DOHH2 (cell line): ENCODE data around the gene MSL3B.
A peak's percentile ranks its signal among the peaks of the same experiment; 100 is the strongest.

Experiments used
- H3F3A ChIP-seq: fragments of 200-600 bp; sonication (generic), shearing (Covaris generic); 2 replicates; pipeline ENCODE4 v1.6.0; 2016; ENCODE audit warnings: antibody characterized with exemption, mild to moderate bottlenecking; ENCODE audit not compliant: control insufficient read depth, insufficient read depth
- H3K27ac ChIP-seq: fragments of 200-600 bp; sonication (generic); 2 replicates; pipeline ENCODE4 v1.5.1; 2014; ENCODE audit warnings: low read depth, mild to moderate bottlenecking, low read length, moderate library complexity
- H3K27me3 ChIP-seq: fragments of 200-600 bp; sonication (generic); 2 replicates; pipeline ENCODE4 v1.6.1; 2014; ENCODE audit warnings: mild to moderate bottlenecking, low read length, mixed read lengths; ENCODE audit not compliant: control insufficient read depth
- H3K36me3 ChIP-seq: fragments of 200-600 bp; sonication (generic); 2 replicates; pipeline ENCODE4 v1.6.1; 2014; ENCODE audit warnings: mild to moderate bottlenecking, low read length, moderate library complexity, mixed read lengths; ENCODE audit not compliant: control insufficient read depth
- H3K4me1 ChIP-seq: fragments of 200-600 bp; sonication (generic); 2 replicates; pipeline ENCODE4 v1.6.1; 2014; ENCODE audit warnings: mild to moderate bottlenecking, low read length, mixed read lengths; ENCODE audit not compliant: control insufficient read depth
- H3K4me2 ChIP-seq: fragments of 200-600 bp; sonication (generic); 2 replicates; pipeline ENCODE4 v1.6.0; 2014; ENCODE audit warnings: mild to moderate bottlenecking, low read length, moderate library complexity
- H3K4me3 ChIP-seq: fragments of 200-600 bp; sonication (generic); 2 replicates; pipeline ENCODE4 v1.5.1; 2014; ENCODE audit warnings: mild to moderate bottlenecking, low read length, mixed read lengths
- H3K79me2 ChIP-seq: fragments of 200-600 bp; sonication (generic); 2 replicates; pipeline ENCODE4 v1.6.1; 2014; ENCODE audit warnings: mild to moderate bottlenecking, low read length, mixed read lengths; ENCODE audit not compliant: control insufficient read depth
- H3K9me2 ChIP-seq: fragments of 200-600 bp; sonication (generic); replicated peaks from 2 replicates; pipeline ENCODE4 v1.6.1; 2014; ENCODE audit warnings: mild to moderate bottlenecking, low read length, mixed read lengths; ENCODE audit not compliant: control insufficient read depth
- H3K9me3 ChIP-seq: fragments of 200-600 bp; sonication (generic); 2 replicates; pipeline ENCODE4 v1.6.1; 2014; ENCODE audit warnings: antibody characterized with exemption, low read length, mixed read lengths; ENCODE audit not compliant: control insufficient read depth, insufficient read depth
- H4K20me1 ChIP-seq: fragments of 200-600 bp; sonication (generic); 2 replicates; pipeline ENCODE4 v1.6.0; 2014; ENCODE audit warnings: low read depth, mild to moderate bottlenecking, antibody characterized with exemption, low read length, moderate library complexity; ENCODE audit not compliant: control insufficient read depth, insufficient read depth
- EZH2phosphoT487 ChIP-seq: fragments of 200-600 bp; sonication (generic); IDR thresholded peaks from 2 replicates; pipeline ENCODE4 v1.6.1; 2017; ENCODE audit warnings: borderline replicate concordance, mild to moderate bottlenecking, antibody characterized with exemption, low read length, moderate library complexity, mixed read lengths
- TF ChIP-seq, protein P1 (sequence below): fragments of 200-600 bp; sonication (generic); IDR thresholded peaks from one replicate; pipeline ENCODE4 v1.5.1; 2014; ENCODE audit warnings: antibody characterized with exemption, mild to moderate bottlenecking, low read depth, low read length; ENCODE audit not compliant: poor library complexity, severe bottlenecking

The MSL3B gene

DNA sequence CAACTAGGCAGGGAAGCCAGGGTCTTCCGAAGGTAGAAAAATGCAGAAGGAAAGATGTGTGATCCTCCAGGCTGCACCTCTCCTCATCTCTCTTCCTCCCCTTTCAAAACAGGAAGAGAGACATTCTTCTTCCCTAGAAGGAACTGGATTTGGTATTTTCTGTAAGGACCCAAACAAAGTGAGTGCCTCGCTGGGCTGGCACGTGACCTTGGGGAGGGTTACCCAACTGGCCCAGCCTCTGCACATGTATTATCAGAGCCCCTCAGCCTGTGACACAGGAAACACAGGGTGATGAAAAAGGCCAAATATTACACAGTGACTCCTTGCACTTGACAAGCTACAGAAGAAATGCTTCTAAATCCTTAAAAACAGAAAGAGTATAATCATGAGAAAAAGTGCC is 16.1 kb downstream of the MSL3B start:
- H3K9me3 ChIP-seq, result no peaks in the 10 kb centered on the region; the same call in 1 of the 2 replicates
- H3K36me3 ChIP-seq, result peaks cover 72% of the 10 kb centered on the region
- peak overlapping the region; percentile 89 for H3K4me2 ChIP-seq
- no peaks in the 10 kb centered on the region for H3K27me3 ChIP-seq
- peaks cover 28% of the 10 kb centered on the region for H3K4me1 ChIP-seq
- no peak overlapping the region for H3K27ac ChIP-seq
- peaks cover 76% of the 10 kb centered on the region for H3K79me2 ChIP-seq
- H3K9me2 ChIP-seq, result no peaks in the 10 kb centered on the region
- H3K4me3 ChIP-seq, result peak overlapping the region; percentile 92
- H4K20me1 ChIP-seq, result peaks cover 21% of the 10 kb centered on the region
- TF ChIP-seq, protein P1, sequence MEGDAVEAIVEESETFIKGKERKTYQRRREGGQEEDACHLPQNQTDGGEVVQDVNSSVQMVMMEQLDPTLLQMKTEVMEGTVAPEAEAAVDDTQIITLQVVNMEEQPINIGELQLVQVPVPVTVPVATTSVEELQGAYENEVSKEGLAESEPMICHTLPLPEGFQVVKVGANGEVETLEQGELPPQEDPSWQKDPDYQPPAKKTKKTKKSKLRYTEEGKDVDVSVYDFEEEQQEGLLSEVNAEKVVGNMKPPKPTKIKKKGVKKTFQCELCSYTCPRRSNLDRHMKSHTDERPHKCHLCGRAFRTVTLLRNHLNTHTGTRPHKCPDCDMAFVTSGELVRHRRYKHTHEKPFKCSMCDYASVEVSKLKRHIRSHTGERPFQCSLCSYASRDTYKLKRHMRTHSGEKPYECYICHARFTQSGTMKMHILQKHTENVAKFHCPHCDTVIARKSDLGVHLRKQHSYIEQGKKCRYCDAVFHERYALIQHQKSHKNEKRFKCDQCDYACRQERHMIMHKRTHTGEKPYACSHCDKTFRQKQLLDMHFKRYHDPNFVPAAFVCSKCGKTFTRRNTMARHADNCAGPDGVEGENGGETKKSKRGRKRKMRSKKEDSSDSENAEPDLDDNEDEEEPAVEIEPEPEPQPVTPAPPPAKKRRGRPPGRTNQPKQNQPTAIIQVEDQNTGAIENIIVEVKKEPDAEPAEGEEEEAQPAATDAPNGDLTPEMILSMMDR, result no peak
- TF ChIP-seq EZH2phosphoT487, result no peak
- H3F3A ChIP-seq, result no peaks in the 10 kb centered on the region

DNA sequence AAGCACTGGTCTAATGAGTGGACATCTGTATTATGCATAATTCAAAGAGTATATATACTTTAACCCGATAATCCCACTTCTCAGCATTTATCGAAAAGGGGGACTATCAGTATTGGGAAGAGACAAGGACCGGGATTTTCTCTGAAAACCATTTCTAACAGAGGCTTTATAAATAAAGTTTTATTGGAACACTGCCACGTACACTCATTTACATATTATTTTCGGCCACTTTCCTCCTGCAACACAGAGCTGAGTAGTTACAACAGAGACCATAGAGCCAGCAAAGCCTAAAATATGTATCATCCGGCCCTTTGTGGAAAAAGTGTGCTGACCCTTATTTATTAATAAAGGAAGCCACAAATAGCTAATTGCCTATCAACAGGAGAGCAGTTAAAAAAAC is 17.0 kb downstream of the MSL3B start:
- H3K4me2 ChIP-seq, result no peak overlapping the region
- H3K4me3 ChIP-seq, result no peak overlapping the region
- H3K4me1 ChIP-seq, result peaks cover 28% of the 10 kb centered on the region
- peaks cover 81% of the 10 kb centered on the region for H3K36me3 ChIP-seq
- H3K9me3 ChIP-seq, result no peaks in the 10 kb centered on the region; the same call in 1 of the 2 replicates
- H3K27me3 ChIP-seq, result no peaks in the 10 kb centered on the region
- H3K79me2 ChIP-seq, result peaks cover 85% of the 10 kb centered on the region
- H3F3A ChIP-seq, result no peaks in the 10 kb centered on the region
- peaks cover 21% of the 10 kb centered on the region for H4K20me1 ChIP-seq
- TF ChIP-seq, protein P1, result no peak
- no peak for TF ChIP-seq EZH2phosphoT487
- no peak overlapping the region for H3K27ac ChIP-seq
- H3K9me2 ChIP-seq, result no peaks in the 10 kb centered on the region

- H3K36me3 ChIP-seq, result peaks cover 85% of the 10 kb centered on the region
- no peaks in the 10 kb centered on the region for H3K27me3 ChIP-seq
- peaks cover 89% of the 10 kb centered on the region for H3K79me2 ChIP-seq
- no peaks in the 10 kb centered on the region for H3K9me2 ChIP-seq
- H3K4me2 ChIP-seq, result no peak overlapping the region
- H3K9me3 ChIP-seq, result no peaks in the 10 kb centered on the region; the same call in 1 of the 2 replicates
- no peak overlapping the region for H3K4me3 ChIP-seq
- H4K20me1 ChIP-seq, result peaks cover 21% of the 10 kb centered on the region
- H3K4me1 ChIP-seq, result peaks cover 28% of the 10 kb centered on the region
- no peak for TF ChIP-seq EZH2phosphoT487
- TF ChIP-seq, protein P1, result no peak
- H3F3A ChIP-seq, result no peaks in the 10 kb centered on the region
- no peak overlapping the region for H3K27ac ChIP-seq
Measured at GRCh38 chr2:233850745-233851144, 17.4 kb downstream of the MSL3B start.
